Naive thymus-derived CD8-positive, alpha-beta T cell (primary cell): ENCODE results near the gene GNA12. TPM values are rescaled to one million over a fixed set of nuclear protein-coding genes. Genes with fewer than 3 reads are reported as not detected.
"Not testable (repeated sequence)": the region's sequence is repeated elsewhere in the genome, so short reads cannot be mapped to it uniquely, and the experiment has no call there.

Experiments used
- ATAC-seq, 2 donors: fragments of 150-1000 bp; cut with Tn5 transposase in 1 of 2; sonication (Bioruptor Pico), chemical (Tn5 transposase) in 1 of 2; 1 replicate in 1 of 2; 2 replicates in 1 of 2; pipeline ENCODE4 v1.10.0; 2021; ENCODE audit warnings: mild to moderate bottlenecking in 2 of 2, moderate library complexity in 2 of 2
- POLR2A ChIA-PET: fragments of 350-600 bp; sonication (Branson Sonifier 250); formaldehyde crosslinking; loops from one replicate; lab custom pipeline; 2021; ENCODE audit warnings: antibody characterized with exemption; lab: Charles Lee
- DNase-seq, 10 donors: peaks; one replicate each; pipeline versions ENCODE4 v3.0.0 to v3.0.0-alpha.2; 2020 to 2022
- H3K27ac Mint-ChIP-seq, 10 donors: one replicate each; pipeline ENCODE4 v1.8.0; 2020 to 2022; ENCODE audit warnings: mild to moderate bottlenecking in 10 of 10, mixed read lengths in 10 of 10, moderate library complexity in 4 of 10, inconsistent platforms in 1 of 10
- H3K27me3 Mint-ChIP-seq, 5 donors: one replicate each; pipeline ENCODE4 v1.8.0; 2021 to 2022; ENCODE audit warnings: mixed read lengths in 5 of 5
- H3K36me3 Mint-ChIP-seq, 3 donors: one replicate each; pipeline ENCODE4 v1.8.0; 2020 to 2022; ENCODE audit warnings: mixed read lengths in 3 of 3, mild to moderate bottlenecking in 2 of 3, inconsistent platforms in 1 of 3
- H3K4me1 Mint-ChIP-seq, 4 donors: one replicate each; pipeline ENCODE4 v1.8.0; 2021 to 2022; ENCODE audit warnings: mixed read lengths in 4 of 4
- H3K4me3 Mint-ChIP-seq, 10 donors: one replicate each; pipeline ENCODE4 v1.8.0; 2020 to 2022; ENCODE audit warnings: mild to moderate bottlenecking in 10 of 10, mixed read lengths in 10 of 10, moderate library complexity in 6 of 10, inconsistent platforms in 1 of 10
- H3K9me3 Mint-ChIP-seq, 9 donors: one replicate each; pipeline ENCODE4 v1.8.0; 2020 to 2022; ENCODE audit warnings: mixed read lengths in 9 of 9, mild to moderate bottlenecking in 3 of 9, inconsistent platforms in 1 of 9, moderate library complexity in 1 of 9
- polyA plus RNA-seq, 3 donors: library from polyadenylated mRNA; unstranded; fragments of 300-500 nt; fragmentation: Illumina TruSeq; gene quantifications; one replicate each; pipeline ENCODE4 v1.2.3, GENCODE V29; 2021
- total RNA-seq, 8 experiments: library from RNA in 2 of 8; stranded (reverse) in 2 of 8; gene quantifications; one replicate each; pipeline ENCODE4 v1.2.3 and lab custom pipeline; 2021 to 2026

The GNA12 gene
- total and polyA plus RNA-seq, 5 experiments from 2014 or later, result 4.6 to 21.4 (median 13.7) TPM

DNA sequence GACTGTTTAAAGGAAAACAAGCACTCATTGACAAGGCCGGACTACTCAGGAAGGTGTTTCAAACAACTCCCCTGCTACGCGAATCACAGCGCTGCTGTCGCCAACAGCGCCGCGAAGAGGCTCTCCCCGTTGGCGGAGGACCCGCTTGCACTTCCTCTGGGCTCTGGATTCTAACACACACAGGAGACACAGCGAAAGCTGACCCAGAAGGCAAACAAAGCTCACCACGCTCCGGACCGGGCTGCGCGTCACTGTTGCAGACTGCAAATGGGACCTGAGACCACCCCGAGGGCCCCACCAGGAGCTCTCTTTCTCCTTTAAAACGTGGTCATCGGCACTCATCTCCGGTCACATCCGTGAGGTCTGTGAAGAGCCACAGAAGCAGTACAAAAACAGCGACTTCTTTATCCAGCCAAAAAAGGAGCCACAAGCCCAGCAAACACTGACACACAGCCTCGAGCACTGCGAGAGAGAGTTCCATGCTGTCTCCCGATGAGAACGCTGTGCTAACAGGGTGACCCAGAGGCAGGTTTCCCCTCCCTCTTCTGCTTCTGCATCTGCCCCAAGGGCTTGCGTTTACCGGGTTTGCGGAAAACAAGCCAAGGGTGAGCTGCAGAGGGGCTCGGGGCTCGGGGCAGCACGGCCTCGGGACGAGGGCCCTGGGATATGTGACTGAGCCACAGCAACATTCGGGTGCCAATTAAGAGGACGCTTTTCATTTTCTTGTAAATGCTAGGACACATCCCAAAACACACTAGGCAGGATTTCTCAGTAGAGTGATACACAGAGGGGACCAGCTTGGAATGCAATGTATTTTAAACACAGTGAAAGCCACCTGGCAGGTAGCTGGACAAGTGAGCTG lies 114.8 kb downstream of the GNA12 start:
- Mint-ChIP-seq H3K27ac (peak overlapping the region in 1 of 10 donors; percentile 71), H3K4me3 (no peak overlapping the region), H3K27me3 (no peaks in the 10 kb centered on the region), H3K9me3 (no peaks in the 10 kb centered on the region), H3K36me3 (peaks cover 0 to 40% (median 31%) of the 10 kb centered on the region in 3 donors), H3K4me1 (peaks cover 6 to 18% (median 11%) of the 10 kb centered on the region in 4 donors)
- ATAC-seq (no peak), DNase-seq (peak in 1 of 10 donors; percentile 10)
- POLR2A ChIA-PET, result interaction anchor here (1.8 kb wide), 1 partner anchor 11 kb away, joined by 4 read pairs; no protein-coding TSS in a partner anchor

DNA sequence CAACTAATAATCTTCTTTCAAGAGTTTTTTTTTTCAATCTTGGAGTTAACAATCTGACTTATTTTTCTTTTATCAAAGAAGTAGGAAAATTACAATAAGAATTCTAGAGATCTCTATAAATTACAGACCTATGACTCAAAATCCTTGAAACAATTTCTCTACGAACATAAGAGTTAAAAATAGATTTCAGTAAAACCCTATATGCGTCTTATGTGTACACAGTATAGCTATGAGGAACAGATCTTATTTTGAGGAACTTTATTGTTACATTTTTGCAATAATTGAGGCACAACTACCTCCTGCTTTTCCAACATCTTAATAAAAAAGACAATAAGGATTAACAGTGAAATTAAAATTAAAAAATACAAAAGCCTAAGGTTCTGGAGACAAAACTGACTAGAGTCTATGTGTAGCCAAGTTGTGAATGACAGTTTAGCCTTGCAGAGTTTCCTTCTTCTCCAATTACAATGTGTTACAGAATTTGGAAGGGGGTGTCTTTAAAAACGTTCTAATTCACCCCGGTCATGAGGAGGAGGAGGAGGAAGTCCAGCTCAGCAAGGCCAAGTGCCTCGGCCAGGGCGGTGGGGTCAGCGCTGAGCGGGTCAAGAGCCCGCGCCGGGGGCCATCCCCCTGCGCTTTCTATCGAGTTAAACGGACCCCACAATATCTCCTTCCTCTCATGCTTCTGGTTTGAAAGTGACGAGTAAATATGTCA lies 115.6 kb downstream of the GNA12 start:
- H3K27me3 Mint-ChIP-seq, result no peaks in the 10 kb centered on the region
- POLR2A ChIA-PET, result interaction anchor here (1.8 kb wide), 1 partner anchor 10 kb away, joined by 4 read pairs; no protein-coding TSS in a partner anchor
- H3K4me3 Mint-ChIP-seq, result no peak overlapping the region
- ATAC-seq (no peak), DNase-seq (no peak)
- peak overlapping the region in 1 of 10 donors; percentile 9 for H3K27ac Mint-ChIP-seq
- H3K9me3 Mint-ChIP-seq, result no peaks in the 10 kb centered on the region
- peaks cover 0 to 40% (median 31%) of the 10 kb centered on the region in 3 donors for H3K36me3 Mint-ChIP-seq
- H3K4me1 Mint-ChIP-seq, result peaks cover 0 to 12% (median 7%) of the 10 kb centered on the region in 4 donors

DNA sequence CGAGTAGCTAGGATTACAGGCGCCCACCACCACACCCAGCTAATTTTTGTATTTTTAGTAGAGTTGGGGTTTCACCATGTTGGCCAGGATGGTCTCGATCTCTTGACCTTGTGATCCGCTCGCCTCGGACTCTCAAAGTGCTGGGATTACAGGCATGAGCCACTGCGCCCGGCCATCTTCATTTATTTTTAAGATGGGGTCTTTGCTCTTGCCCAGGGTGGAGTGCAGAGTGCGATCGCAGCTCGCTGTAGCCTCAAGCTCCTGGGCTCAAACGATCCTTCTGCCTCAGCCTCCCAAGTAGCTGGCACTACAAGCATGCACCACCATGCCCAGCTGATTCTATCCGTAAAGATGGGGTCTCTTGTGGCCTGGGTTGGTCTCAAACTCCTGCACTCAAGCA lies 116.9 kb downstream of the GNA12 start:
- not testable (repeated sequence) for H3K27me3 Mint-ChIP-seq
- POLR2A ChIA-PET, result interaction anchor here (0.6 kb wide), 1 partner anchor 85 kb away, joined by 6 read pairs; no protein-coding TSS in a partner anchor
- H3K36me3 Mint-ChIP-seq, result peaks cover 0 to 37% (median 29%) of the 10 kb centered on the region in 3 donors

DNA sequence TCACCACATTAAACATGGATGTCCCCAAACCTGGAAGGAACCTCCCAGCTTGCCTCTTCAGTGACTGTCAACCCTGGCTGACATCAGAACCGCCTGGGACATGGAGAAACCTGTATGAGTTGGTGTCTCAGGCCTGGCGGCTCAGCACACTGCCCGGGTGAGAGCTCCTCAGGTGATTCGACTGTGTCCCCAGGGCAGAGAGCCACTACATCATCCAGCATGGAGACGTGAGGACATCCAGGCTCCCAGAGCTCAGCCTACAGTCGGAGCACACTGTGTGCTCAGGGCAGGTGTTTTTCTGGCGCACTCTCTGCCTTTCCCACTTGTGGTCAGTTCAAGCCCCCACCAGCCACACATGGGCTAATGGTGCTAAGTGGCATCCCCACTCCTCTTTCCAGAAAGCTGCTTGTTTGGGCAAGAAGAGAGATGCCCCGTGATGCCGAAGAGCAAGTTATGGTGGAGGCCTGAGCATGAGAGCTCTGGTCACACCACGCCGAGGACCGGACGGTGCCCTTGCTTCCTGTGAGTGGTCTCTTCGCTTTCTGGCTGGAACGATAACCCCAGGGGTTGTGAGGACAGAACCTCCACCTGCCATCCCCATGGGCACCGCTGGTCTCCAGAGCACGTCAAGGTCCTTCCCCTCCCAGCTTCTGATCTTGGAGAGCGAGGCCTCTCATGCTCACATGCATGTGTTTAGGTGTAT lies 117.6 kb downstream of the GNA12 start:
- Mint-ChIP-seq H3K36me3 (peaks cover 0 to 31% (median 24%) of the 10 kb centered on the region in 3 donors), H3K27me3 (no peaks in the 10 kb centered on the region), H3K9me3 (no peaks in the 10 kb centered on the region), H3K27ac (no peak overlapping the region), H3K4me1 (peaks cover 0 to 6% (median 4%) of the 10 kb centered on the region in 4 donors), H3K4me3 (no peak overlapping the region)
- DNase-seq (peak in 1 of 10 donors; percentile 51), ATAC-seq (no peak)
- POLR2A ChIA-PET, result no interaction called here

More for the DNA sequence above, 116.9 kb downstream of the GNA12 start:
- H3K9me3 Mint-ChIP-seq, ATAC-seq, H3K4me3 Mint-ChIP-seq, H3K27ac Mint-ChIP-seq, H3K4me1 Mint-ChIP-seq, DNase-seq: not testable (repeated sequence)

DNA sequence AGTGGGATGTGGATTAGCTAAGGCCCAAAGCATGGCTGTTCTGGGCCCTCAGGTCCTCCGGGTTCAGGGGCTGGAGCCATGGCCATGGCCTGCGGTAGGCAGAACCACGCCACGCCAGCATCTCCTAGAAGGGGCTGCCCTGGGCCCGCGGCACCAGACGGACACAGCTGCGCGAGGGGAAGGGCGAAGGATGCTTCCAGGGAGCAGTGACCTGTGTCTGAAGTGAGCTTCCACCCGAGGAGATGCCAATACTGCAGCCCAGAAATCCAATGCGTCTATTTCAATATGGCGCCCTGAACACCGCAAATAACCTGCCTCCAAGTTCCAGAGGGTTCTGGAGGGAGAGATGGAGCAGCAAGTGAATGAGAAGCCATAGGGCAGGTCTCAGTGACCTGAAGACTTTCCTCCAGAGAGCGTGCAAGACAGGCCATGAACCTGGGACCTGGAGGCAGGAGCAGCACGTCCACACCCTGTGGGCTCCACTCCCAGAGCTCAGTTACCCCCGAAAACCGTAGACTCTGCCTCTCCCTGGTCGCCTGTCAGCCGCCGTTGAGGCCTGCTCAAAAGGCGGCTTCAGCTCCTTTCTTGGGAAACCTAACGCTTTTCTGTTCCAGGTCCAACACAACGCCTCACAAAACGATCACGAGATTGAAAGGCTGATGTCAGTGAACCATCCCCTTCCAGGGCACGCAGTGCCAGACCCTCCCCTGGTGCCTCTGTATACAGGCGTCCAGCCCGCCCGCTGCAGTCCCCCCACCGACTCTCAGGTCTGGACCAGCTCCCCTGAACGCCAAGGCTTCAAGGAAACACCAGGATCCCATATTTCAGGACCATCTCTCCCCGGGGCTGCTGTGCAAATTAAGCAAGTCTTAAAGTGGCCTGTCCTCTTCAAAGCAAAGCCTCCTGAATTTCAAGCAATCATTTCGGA lies 118.7 kb downstream of the GNA12 start:
- H3K4me3 Mint-ChIP-seq, result peak overlapping the region in 2 of 10 donors; percentile 26 to 35

DNA sequence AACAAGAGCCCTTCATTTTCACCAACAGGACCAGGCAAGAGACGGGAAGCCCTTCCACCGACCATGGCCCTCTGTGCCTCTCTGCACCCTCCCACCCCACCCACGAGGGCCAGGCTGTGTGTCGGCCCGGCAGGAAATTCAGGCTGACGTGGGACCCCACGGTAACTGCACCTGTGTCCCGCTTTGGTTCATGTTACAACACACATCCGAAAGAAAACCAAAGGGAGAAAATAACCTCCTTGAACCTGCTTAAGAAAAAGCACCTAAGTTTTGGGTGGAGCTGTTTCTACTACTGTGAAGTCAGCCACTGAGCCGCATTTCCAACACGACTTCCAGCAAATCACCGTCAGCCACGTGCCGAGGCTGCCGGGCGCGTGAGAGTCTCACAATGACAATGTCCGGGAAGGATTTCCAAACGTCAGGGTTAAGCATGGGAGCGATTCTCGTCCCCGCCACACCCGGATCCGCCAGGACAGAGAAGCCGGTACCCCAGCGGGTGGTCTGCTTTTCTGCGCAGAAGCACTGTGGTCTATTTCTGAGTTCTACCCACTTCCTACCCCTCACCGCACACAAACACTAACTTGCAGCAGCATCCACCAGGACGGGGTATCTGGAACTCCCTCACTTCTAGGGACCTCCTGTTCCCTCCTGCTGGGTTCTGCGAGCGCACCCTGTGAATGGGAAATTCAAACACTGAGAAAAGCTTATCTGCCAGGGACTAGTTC lies 119.5 kb downstream of the GNA12 start:
- no peaks in the 10 kb centered on the region for H3K27me3 Mint-ChIP-seq
- POLR2A ChIA-PET, result interaction anchor here (1.2 kb wide), 1 partner anchor 25 kb away, joined by 3 read pairs; no protein-coding TSS in a partner anchor
- peak overlapping the region in 8 of 10 donors; percentile 20 to 65 (median 39) for H3K4me3 Mint-ChIP-seq
- H3K9me3 Mint-ChIP-seq, result no peaks in the 10 kb centered on the region
- peak overlapping the region in 5 of 10 donors; percentile 22 to 93 (median 79) for H3K27ac Mint-ChIP-seq
- ATAC-seq (peak; percentile 45 to 84), DNase-seq (peak in 4 of 10 donors; percentile 19 to 58 (median 40))
- peaks cover 5 to 13% (median 9%) of the 10 kb centered on the region in 4 donors for H3K4me1 Mint-ChIP-seq
- peaks cover 0 to 21% (median 17%) of the 10 kb centered on the region in 3 donors for H3K36me3 Mint-ChIP-seq

More for the DNA sequence above, 118.7 kb downstream of the GNA12 start:
- H3K27ac Mint-ChIP-seq, result peak overlapping the region in 3 of 10 donors; percentile 22 to 79 (median 49)
- POLR2A ChIA-PET, result no interaction called here
- peaks cover 0 to 26% (median 22%) of the 10 kb centered on the region in 3 donors for H3K36me3 Mint-ChIP-seq
- no peaks in the 10 kb centered on the region for H3K9me3 Mint-ChIP-seq
- peak in 1 of 10 donors; percentile 58 for DNase-seq
- H3K27me3 Mint-ChIP-seq, result no peaks in the 10 kb centered on the region
- ATAC-seq, result no peak
- H3K4me1 Mint-ChIP-seq, result peaks cover 7 to 13% (median 9%) of the 10 kb centered on the region in 4 donors

DNA sequence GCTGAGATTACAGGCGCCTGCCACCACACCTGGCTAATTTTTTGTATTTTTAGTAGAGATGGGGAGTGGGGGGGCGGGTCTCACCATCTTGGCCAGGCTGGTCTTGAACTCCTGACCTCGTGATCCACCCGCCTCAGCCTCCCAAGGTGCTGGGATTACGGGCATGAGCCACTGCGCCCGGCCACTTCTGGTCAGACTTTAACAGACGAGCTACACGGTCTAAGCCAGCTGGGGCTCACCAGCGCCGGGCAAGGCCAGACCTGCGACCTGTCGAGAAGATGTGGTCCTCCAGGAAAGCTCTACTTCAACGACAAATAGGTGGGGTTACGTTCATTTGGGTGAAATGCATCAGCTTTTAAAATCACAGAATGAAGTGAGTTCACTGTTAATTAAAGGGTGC lies 120.1 kb downstream of the GNA12 start:
- Mint-ChIP-seq H3K27ac (peak overlapping the region in 2 of 10 donors; percentile 44 to 77), H3K4me1 (peaks cover 5 to 17% (median 12%) of the 10 kb centered on the region in 4 donors), H3K36me3 (peaks cover 0 to 20% (median 15%) of the 10 kb centered on the region in 3 donors)
- H3K9me3 Mint-ChIP-seq, H3K4me3 Mint-ChIP-seq, H3K27me3 Mint-ChIP-seq, ATAC-seq: not testable (repeated sequence)
- POLR2A ChIA-PET, result interaction anchor here (1.2 kb wide), 1 partner anchor 24 kb away, joined by 3 read pairs; no protein-coding TSS in a partner anchor
- DNase-seq, result peak in 1 of 10 donors; percentile 32

DNA sequence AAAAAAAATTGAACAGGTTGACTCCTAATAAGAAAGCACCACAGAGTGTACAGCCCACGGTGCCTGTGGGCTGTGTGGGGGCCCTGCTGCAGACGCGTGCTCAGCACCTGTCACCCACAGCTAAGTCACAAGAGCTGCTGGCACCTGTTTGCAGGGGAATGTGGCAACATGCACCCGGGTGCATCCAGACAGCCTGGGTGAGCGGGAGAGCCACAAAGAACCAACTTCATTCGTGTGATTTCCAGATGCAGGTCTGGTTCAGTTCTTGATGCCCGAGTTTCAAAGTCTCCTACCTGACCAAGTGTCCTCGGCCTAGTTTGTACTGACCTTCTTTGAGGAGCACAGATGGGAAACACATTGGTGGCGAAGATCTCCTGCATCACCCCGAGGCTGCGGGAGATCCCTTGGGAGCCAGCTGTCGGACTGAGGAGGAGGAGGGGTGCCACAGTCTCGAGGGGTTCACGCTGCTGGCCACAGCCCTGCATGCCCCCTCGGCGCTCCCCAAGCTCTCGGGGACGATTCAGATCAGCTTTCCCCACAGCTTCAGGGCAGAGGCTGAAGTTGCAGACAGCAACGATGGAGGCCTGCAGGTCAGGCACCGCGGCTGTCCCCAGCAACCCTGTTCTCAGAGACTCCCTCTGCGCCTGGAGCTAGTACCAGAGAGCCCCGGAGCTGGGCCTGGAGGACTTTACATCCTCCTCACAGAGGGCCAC lies 120.8 kb downstream of the GNA12 start:
- POLR2A ChIA-PET, result interaction anchor here (0.6 to 1.2 kb wide), 2 partner anchors 10 to 23 kb away, joined by 3 to 4 read pairs; no protein-coding TSS in a partner anchor
- peaks cover 0 to 19% (median 8%) of the 10 kb centered on the region in 3 donors for H3K36me3 Mint-ChIP-seq
- H3K27me3 Mint-ChIP-seq, result peaks cover 0 to 2% (median 0%) of the 10 kb centered on the region in 5 donors
- H3K4me3 Mint-ChIP-seq, result no peak overlapping the region
- H3K27ac Mint-ChIP-seq, result peak overlapping the region in 1 of 10 donors; percentile 27
- peaks cover 7 to 22% (median 18%) of the 10 kb centered on the region in 4 donors for H3K4me1 Mint-ChIP-seq
- DNase-seq (peak in 1 of 10 donors; percentile 30), ATAC-seq (no peak)
- no peaks in the 10 kb centered on the region for H3K9me3 Mint-ChIP-seq

DNA sequence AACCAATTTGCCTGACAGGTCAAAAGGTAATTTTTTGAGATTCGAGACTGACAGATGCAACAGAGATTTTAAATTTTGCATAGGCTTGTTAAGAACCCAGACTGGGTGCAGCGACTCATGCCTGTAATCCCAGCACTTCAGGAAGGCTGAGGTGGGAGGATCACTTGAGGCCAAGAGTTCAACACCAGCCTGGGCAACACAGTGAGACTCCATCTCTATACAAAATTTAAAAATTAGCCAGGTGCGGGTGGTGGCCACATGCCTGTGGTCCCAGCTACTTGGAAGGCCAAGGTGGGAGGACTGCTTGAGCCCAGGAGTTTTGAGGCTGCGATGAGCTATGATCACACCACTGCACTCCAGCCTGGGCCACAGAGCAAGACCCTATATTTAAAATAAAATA lies 121.5 kb downstream of the GNA12 start:
- Mint-ChIP-seq H3K27ac (no peak overlapping the region), H3K9me3 (no peaks in the 10 kb centered on the region), H3K4me1 (peaks cover 8 to 29% (median 24%) of the 10 kb centered on the region in 4 donors), H3K27me3 (peaks cover 0 to 4% (median 0%) of the 10 kb centered on the region in 5 donors), H3K4me3 (no peak overlapping the region), H3K36me3 (peaks cover 0 to 16% (median 6%) of the 10 kb centered on the region in 3 donors)
- DNase-seq, result no peak
- ATAC-seq, result no peak
- POLR2A ChIA-PET, result interaction anchor here (0.7 kb wide), 1 partner anchor 11 kb away, joined by 3 read pairs; no protein-coding TSS in a partner anchor

DNA sequence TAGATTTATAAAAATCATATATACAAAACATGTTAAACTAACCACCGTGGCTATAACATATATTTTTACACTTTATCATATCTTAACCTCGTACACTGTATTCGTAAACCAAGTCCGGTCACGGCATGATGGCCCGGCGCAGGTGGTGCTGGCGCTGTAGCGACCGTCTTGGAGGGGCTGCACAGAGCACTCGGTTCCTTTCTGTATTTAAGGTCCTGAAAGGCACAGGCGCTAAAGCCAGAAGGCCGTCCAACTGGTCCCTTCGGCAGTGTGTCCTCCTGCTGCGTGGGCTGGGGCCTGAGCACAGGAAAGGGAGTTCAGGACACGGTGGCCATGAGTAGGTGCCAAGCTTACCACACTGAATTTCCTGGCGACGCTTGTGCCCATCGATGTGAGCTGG lies 122.3 kb downstream of the GNA12 start:
- POLR2A ChIA-PET, result interaction anchor here (0.7 kb wide), 1 partner anchor 10 kb away, joined by 3 read pairs; no protein-coding TSS in a partner anchor
- no peaks in the 10 kb centered on the region for H3K9me3 Mint-ChIP-seq
- peak in 1 of 10 donors; percentile 9 for DNase-seq
- no peak overlapping the region for H3K27ac Mint-ChIP-seq
- H3K4me1 Mint-ChIP-seq, result peaks cover 14 to 36% (median 32%) of the 10 kb centered on the region in 4 donors
- no peak overlapping the region for H3K4me3 Mint-ChIP-seq
- peaks cover 0 to 12% (median 0%) of the 10 kb centered on the region in 5 donors for H3K27me3 Mint-ChIP-seq
- peaks cover 0 to 10% (median 6%) of the 10 kb centered on the region in 3 donors for H3K36me3 Mint-ChIP-seq
- no peak for ATAC-seq
